ENCODE results near the gene TRIM10.

GRCh38 chr6:30135757-30136156, 25.3 kb downstream of the TRIM10 start, which contains the start of gene TRIM40:
- no peak for TF ChIP-seq CTCF (IDR thresholded peaks at IDR 0.05)
- TF ChIP-seq POLR2A (IDR thresholded peaks at IDR 0.05): no peak
